K562 (cell line): ENCODE results near the gene TP73. TPM values are rescaled to one million over a fixed set of nuclear protein-coding genes. Genes with fewer than 3 reads are reported as not detected.

Experiments
- BRCA1 ChIP-seq, 2 experiments: fragments of 450-650 bp in 1 of 2; sonication (generic) in 1 of 2; formaldehyde crosslinking in 1 of 2; IDR thresholded peaks; 2 replicates each; pipeline versions ENCODE4 v1.5.0 to v1.6.1; 2017 to 2020; ENCODE audit warnings: mild to moderate bottlenecking in 1 of 2, missing genetic modification reagents in 1 of 2
- ELF1 ChIP-seq: fragments of 200-800 bp; sonication (Bioruptor generic); IDR thresholded peaks from 2 replicates; pipeline ENCODE4 v1.6.1; 2016; ENCODE audit warnings: missing genetic modification characterization, missing compliant biosample characterization
- ESRRA ChIP-seq: fragments of 450-650 bp; IDR thresholded peaks from 2 replicates; pipeline ENCODE4 v1.6.1; 2014; ENCODE audit warnings: low read depth, mild to moderate bottlenecking, moderate library complexity, borderline replicate concordance
- HDAC3 ChIP-seq: fragments of 450-650 bp; IDR thresholded peaks from 2 replicates; pipeline ENCODE4 v1.6.1; 2018; ENCODE audit warnings: borderline replicate concordance, mild to moderate bottlenecking, moderate library complexity; ENCODE audit not compliant: partially characterized antibody
- HES1 ChIP-seq: fragments of 450-650 bp; IDR thresholded peaks from 2 replicates; pipeline ENCODE4 v1.6.1; 2016; ENCODE audit warnings: low read depth, mild to moderate bottlenecking, moderate library complexity
- HMGN3 ChIP-seq: IDR thresholded peaks from 2 replicates; pipeline ENCODE4 v1.6.1; 2011; ENCODE audit warnings: borderline replicate concordance, low read depth, mild to moderate bottlenecking, mixed read lengths, low read length; ENCODE audit not compliant: insufficient read length; ENCODE audit errors: extremely low read depth
- HNRNPUL1 ChIP-seq: fragments of 200-400 bp; formaldehyde crosslinking; IDR thresholded peaks from 2 replicates; pipeline ENCODE4 v1.6.1; 2017; ENCODE audit warnings: low read length
- ILF3 ChIP-seq: fragments of 450-650 bp; IDR thresholded peaks from 2 replicates; pipeline ENCODE4 v1.6.1; 2018; ENCODE audit warnings: antibody characterized with exemption, mild to moderate bottlenecking, moderate library complexity, borderline replicate concordance
- LARP7 ChIP-seq: fragments of 450-650 bp; IDR thresholded peaks from 2 replicates; pipeline ENCODE4 v1.6.1; 2016
- LEF1 ChIP-seq: fragments of 450-650 bp; IDR thresholded peaks from 2 replicates; pipeline ENCODE4 v1.6.1; 2016; ENCODE audit warnings: mild to moderate bottlenecking
- MTA2 ChIP-seq: fragments of 450-650 bp; IDR thresholded peaks from 2 replicates; pipeline ENCODE4 v1.6.1; 2016; ENCODE audit warnings: low read depth
- PHF21A ChIP-seq: fragments of 450-650 bp; IDR thresholded peaks from 2 replicates; pipeline ENCODE4 v1.6.1; 2017; ENCODE audit warnings: low read depth, borderline replicate concordance
- POLR2AphosphoS5 ChIP-seq: IDR thresholded peaks from 2 replicates; pipeline ENCODE4 v1.6.1; 2011; ENCODE audit warnings: mild to moderate bottlenecking, low read depth, low read length, moderate library complexity; ENCODE audit not compliant: control insufficient read depth, insufficient read depth
- SIN3B ChIP-seq: fragments of 450-650 bp; IDR thresholded peaks from 2 replicates; pipeline ENCODE4 v1.6.1; 2017; ENCODE audit warnings: low read depth, mild to moderate bottlenecking, moderate library complexity
- SMAD1 ChIP-seq: fragments of 150-350 bp; IDR thresholded peaks from 2 replicates; pipeline ENCODE4 v1.6.1; 2014; ENCODE audit warnings: low read length, low read depth; ENCODE audit not compliant: partially characterized antibody
- ZBED1 ChIP-seq: IDR thresholded peaks from 2 replicates; pipeline ENCODE4 v1.6.1; 2014
- ZBTB17 ChIP-seq: fragments of 450-650 bp; formaldehyde crosslinking; IDR thresholded peaks from 2 replicates; pipeline ENCODE4 v1.4.0; 2020; ENCODE audit warnings: mild to moderate bottlenecking
- ZFP1 ChIP-seq: fragments of 450-650 bp; formaldehyde crosslinking; IDR thresholded peaks from 2 replicates; pipeline ENCODE4 v1.4.0; 2020; ENCODE audit warnings: mild to moderate bottlenecking, mixed read lengths
- ZFX ChIP-seq: sonication (generic); formaldehyde crosslinking; IDR thresholded peaks from 2 replicates; pipeline ENCODE4 v1.8.0; 2022; ENCODE audit warnings: mild to moderate bottlenecking, missing genetic modification reagents, moderate library complexity
- ZKSCAN3 ChIP-seq: fragments of 250-450 bp; sonication (Bioruptor Pico); IDR thresholded peaks from 2 replicates; pipeline ENCODE4 v1.4.0; 2020
- ZNF551 ChIP-seq: fragments of 250-450 bp; sonication (Bioruptor Pico); IDR thresholded peaks from 2 replicates; pipeline ENCODE4 v1.5.0; 2021; ENCODE audit warnings: mild to moderate bottlenecking, moderate library complexity
- ZNF644 ChIP-seq: fragments of 200-800 bp; sonication (Bioruptor generic); IDR thresholded peaks from 2 replicates; pipeline ENCODE4 v1.6.1; 2016; ENCODE audit warnings: low read depth, missing genetic modification characterization, missing compliant biosample characterization
- polyA plus RNA-seq, 8 experiments: library from polyadenylated mRNA; depleted of rRNA in 4 of 8; stranded (reverse) in 5 of 8; unstranded in 3 of 8; fragments of >200 nt; fragmentation: Nextera tagmentation in 2 of 8; fragmentation: Illumina TruSeq in 1 of 8; extraction: Ambion mirVana in 2 of 8; extraction: Trizol in 1 of 8; gene quantifications; 2 replicates each; pipeline versions ENCODE4 v1.2.1 to v1.2.3, GENCODE V29; 2011 to 2014; ENCODE audit warnings: inconsistent platforms in 1 of 8, missing spikeins in 1 of 8
- total RNA-seq, 7 experiments: library from RNA; depleted of rRNA in 6 of 7; stranded (reverse); fragments of >200 nt in 6 of 7; fragmentation: Illumina TruSeq in 2 of 7; extraction: Trizol in 2 of 7; gene quantifications; 2 replicates each; pipeline versions ENCODE4 v1.2.1 to v1.2.3, GENCODE V29; 2011 to 2021; ENCODE audit warnings: low replicate concordance in 1 of 7
- TF ChIP-seq, protein P1 (sequence below), 2 experiments: fragments of 150-350 bp in 1 of 2; IDR thresholded peaks; 2 replicates each; pipeline ENCODE4 v1.6.1; 2012 to 2016; ENCODE audit warnings: low read depth in 2 of 2, low read length in 2 of 2, mild to moderate bottlenecking in 1 of 2, moderate library complexity in 1 of 2
- TF ChIP-seq, protein P2 (sequence below): fragments of 450-650 bp; IDR thresholded peaks from 2 replicates; pipeline ENCODE4 v1.6.1; 2014; ENCODE audit warnings: low read depth, mild to moderate bottlenecking, moderate library complexity, borderline replicate concordance

The TP73 gene
- total and polyA plus RNA-seq, 9 of the 15 experiments (the other 6 are each of a cell fraction or from before 2014, with no cell fraction given) = 0.07 to 1.6 (median 0.40) TPM; not detected in 2

- TF ChIP-seq, protein P1, sequence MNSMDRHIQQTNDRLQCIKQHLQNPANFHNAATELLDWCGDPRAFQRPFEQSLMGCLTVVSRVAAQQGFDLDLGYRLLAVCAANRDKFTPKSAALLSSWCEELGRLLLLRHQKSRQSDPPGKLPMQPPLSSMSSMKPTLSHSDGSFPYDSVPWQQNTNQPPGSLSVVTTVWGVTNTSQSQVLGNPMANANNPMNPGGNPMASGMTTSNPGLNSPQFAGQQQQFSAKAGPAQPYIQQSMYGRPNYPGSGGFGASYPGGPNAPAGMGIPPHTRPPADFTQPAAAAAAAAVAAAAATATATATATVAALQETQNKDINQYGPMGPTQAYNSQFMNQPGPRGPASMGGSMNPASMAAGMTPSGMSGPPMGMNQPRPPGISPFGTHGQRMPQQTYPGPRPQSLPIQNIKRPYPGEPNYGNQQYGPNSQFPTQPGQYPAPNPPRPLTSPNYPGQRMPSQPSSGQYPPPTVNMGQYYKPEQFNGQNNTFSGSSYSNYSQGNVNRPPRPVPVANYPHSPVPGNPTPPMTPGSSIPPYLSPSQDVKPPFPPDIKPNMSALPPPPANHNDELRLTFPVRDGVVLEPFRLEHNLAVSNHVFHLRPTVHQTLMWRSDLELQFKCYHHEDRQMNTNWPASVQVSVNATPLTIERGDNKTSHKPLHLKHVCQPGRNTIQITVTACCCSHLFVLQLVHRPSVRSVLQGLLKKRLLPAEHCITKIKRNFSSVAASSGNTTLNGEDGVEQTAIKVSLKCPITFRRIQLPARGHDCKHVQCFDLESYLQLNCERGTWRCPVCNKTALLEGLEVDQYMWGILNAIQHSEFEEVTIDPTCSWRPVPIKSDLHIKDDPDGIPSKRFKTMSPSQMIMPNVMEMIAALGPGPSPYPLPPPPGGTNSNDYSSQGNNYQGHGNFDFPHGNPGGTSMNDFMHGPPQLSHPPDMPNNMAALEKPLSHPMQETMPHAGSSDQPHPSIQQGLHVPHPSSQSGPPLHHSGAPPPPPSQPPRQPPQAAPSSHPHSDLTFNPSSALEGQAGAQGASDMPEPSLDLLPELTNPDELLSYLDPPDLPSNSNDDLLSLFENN (IDR thresholded peaks at IDR 0.05; ENCODE audit: low read depth in 2 of 2, low read length in 2 of 2) = no peak
- TF ChIP-seq ZNF644 (tag) (no peak), ELF1 (tag) (peak; percentile 97), PHF21A (no peak), ZBED1 (no peak), ZFX (CRISPR knock-in tag) (peak; percentile 61), SMAD1 (no peak), ZKSCAN3 (CRISPR knock-in tag) (no peak), HMGN3 (peak; percentile 64), HNRNPUL1 (no peak), HDAC3 (no peak), ZNF551 (CRISPR knock-in tag) (no peak), MTA2 (no peak), ZBTB17 (CRISPR knock-in tag) (peak; percentile 48; the same call in 1 of the 2 replicates), POLR2AphosphoS5 (peak; percentile 42; the same call in 1 of the 2 replicates), SIN3B (peak; percentile 43; the same call in 1 of the 2 replicates), ILF3 (no peak), ESRRA (no peak), LARP7 (no peak), LEF1 (no peak), ZFP1 (CRISPR knock-in tag) (no peak), BRCA1 (IDR thresholded peaks at IDR 0.05) (no peak), BRCA1 (CRISPR knock-in tag; IDR thresholded peaks at IDR 0.05) (no peak), HES1 (no peak)
- TF ChIP-seq, protein P2, sequence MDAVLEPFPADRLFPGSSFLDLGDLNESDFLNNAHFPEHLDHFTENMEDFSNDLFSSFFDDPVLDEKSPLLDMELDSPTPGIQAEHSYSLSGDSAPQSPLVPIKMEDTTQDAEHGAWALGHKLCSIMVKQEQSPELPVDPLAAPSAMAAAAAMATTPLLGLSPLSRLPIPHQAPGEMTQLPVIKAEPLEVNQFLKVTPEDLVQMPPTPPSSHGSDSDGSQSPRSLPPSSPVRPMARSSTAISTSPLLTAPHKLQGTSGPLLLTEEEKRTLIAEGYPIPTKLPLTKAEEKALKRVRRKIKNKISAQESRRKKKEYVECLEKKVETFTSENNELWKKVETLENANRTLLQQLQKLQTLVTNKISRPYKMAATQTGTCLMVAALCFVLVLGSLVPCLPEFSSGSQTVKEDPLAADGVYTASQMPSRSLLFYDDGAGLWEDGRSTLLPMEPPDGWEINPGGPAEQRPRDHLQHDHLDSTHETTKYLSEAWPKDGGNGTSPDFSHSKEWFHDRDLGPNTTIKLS = peak; percentile 86
Measured at GRCh38 chr1:3649342-3650247, 2.7 kb upstream of the TP73 start, which contains the start of gene WRAP73 (continued).
